MM.1S (cell line): ENCODE results near the gene NOS2.
"Not testable (repeated sequence)": the region's sequence is repeated elsewhere in the genome, so short reads cannot be mapped to it uniquely, and the experiment has no call there.

Experiments used
- DNase-seq: peaks from one replicate; pipeline ENCODE4 v3.0.0-alpha.2; 2015
- H2AFZ ChIP-seq: fragments of 300-600 bp; sonication (generic); 2 replicates; pipeline ENCODE4 v1.6.0; 2016; ENCODE audit warnings: antibody characterized with exemption, low read length
- H3F3A ChIP-seq: fragments of 300-600 bp; sonication (generic); 2 replicates; pipeline ENCODE4 v1.6.1; 2016; ENCODE audit warnings: mild to moderate bottlenecking, antibody characterized with exemption, low read length, moderate library complexity, mixed read lengths; ENCODE audit not compliant: insufficient read depth
- H3K27ac ChIP-seq: fragments of 300-600 bp; sonication (generic); 2 replicates; pipeline ENCODE4 v1.5.1; 2016; ENCODE audit warnings: mild to moderate bottlenecking, low read length
- H3K27me3 ChIP-seq: fragments of 300-600 bp; sonication (generic); replicated peaks from 2 replicates; pipeline ENCODE4 v1.6.0; 2016; ENCODE audit warnings: low read length; ENCODE audit not compliant: insufficient read depth
- H3K36me3 ChIP-seq: fragments of 300-600 bp; sonication (generic); replicated peaks from 2 replicates; pipeline ENCODE4 v1.6.1; 2016; ENCODE audit warnings: mild to moderate bottlenecking, low read length, mixed read lengths; ENCODE audit not compliant: insufficient read depth
- H3K4me1 ChIP-seq: fragments of 300-600 bp; sonication (generic); 2 replicates; pipeline ENCODE4 v1.6.1; 2016; ENCODE audit warnings: low read length, mixed read lengths
- H3K4me2 ChIP-seq: fragments of 300-600 bp; sonication (generic); 2 replicates; pipeline ENCODE4 v1.6.0; 2016; ENCODE audit warnings: low read depth, low read length
- H3K4me3 ChIP-seq: fragments of 300-600 bp; sonication (generic); 2 replicates; pipeline ENCODE4 v1.5.1; 2016; ENCODE audit warnings: low read length, mixed read lengths
- H3K79me2 ChIP-seq: fragments of 300-600 bp; sonication (generic); 2 replicates; pipeline ENCODE4 v1.6.1; 2016; ENCODE audit warnings: mixed run types, low read length, mixed read lengths
- H3K9ac ChIP-seq: fragments of 300-600 bp; sonication (generic); 2 replicates; pipeline ENCODE4 v1.6.1; 2016; ENCODE audit warnings: low read length, mixed read lengths
- H3K9me2 ChIP-seq: fragments of 300-600 bp; sonication (generic); replicated peaks from 2 replicates; pipeline ENCODE4 v1.6.1; 2016; ENCODE audit warnings: mild to moderate bottlenecking, low read length, mixed read lengths; ENCODE audit not compliant: insufficient read depth
- H3K9me3 ChIP-seq: fragments of 300-600 bp; sonication (generic); replicated peaks from 2 replicates; pipeline ENCODE4 v1.6.1; 2016; ENCODE audit warnings: mild to moderate bottlenecking, low read length, mixed read lengths; ENCODE audit not compliant: insufficient read depth
- H4K20me1 ChIP-seq: fragments of 300-600 bp; sonication (generic); 2 replicates; pipeline ENCODE4 v1.6.1; 2016; ENCODE audit warnings: mild to moderate bottlenecking, low read length, moderate library complexity, mixed read lengths; ENCODE audit not compliant: insufficient read depth
- CTCF ChIP-seq: fragments of 300-600 bp; sonication (generic); IDR thresholded peaks from 2 replicates; pipeline ENCODE4 v1.5.1; 2016; ENCODE audit warnings: antibody characterized with exemption, low read length, mixed read lengths
- EZH2 ChIP-seq: fragments of 300-600 bp; sonication (generic); optimal IDR thresholded peaks from 2 replicates; pipeline ENCODE3; 2017; ENCODE audit warnings: low read depth, mild to moderate bottlenecking, antibody characterized with exemption, low read length, mixed read lengths
- EZH2phosphoT487 ChIP-seq: fragments of 300-600 bp; sonication (generic); IDR thresholded peaks from 2 replicates; pipeline ENCODE4 v1.6.1; 2018; ENCODE audit warnings: antibody characterized with exemption, low read length

Gene NOS2

DNA sequence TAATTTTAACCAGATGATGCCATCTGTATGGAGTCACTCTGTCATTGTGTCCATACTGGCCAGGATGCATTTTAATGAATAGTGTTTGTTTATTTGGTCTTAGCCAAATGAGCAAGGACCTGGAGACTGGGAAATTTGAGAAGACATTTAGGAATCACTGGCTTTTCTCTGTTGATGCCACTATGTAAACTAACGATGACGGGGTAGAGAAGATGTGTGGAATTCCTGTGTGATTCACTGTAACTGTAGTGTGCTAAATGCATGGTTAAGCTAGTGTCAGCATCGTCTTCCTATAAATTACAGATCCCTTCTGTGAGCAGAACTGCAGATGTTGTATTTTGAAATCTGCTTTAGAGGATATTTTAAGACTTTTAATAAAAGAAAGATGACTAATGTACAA, 66.6 kb downstream of the NOS2 start:
- Histone ChIP-seq H3K9ac (no peak overlapping the region), H3K4me1 (no peaks in the 10 kb centered on the region), H2AFZ (no peak overlapping the region), H4K20me1 (no peaks in the 10 kb centered on the region), H3K4me2 (no peak overlapping the region), H3K4me3 (no peak overlapping the region), H3K9me3 (no peaks in the 10 kb centered on the region), H3K36me3 (no peaks in the 10 kb centered on the region), H3K9me2 (no peaks in the 10 kb centered on the region), H3F3A (no peaks in the 10 kb centered on the region), H3K79me2 (no peaks in the 10 kb centered on the region), H3K27ac (no peak overlapping the region), H3K27me3 (no peaks in the 10 kb centered on the region)
- no peak for TF ChIP-seq EZH2
- no peak for TF ChIP-seq CTCF
- TF ChIP-seq EZH2phosphoT487, result no peak
- no peak for DNase-seq

DNA sequence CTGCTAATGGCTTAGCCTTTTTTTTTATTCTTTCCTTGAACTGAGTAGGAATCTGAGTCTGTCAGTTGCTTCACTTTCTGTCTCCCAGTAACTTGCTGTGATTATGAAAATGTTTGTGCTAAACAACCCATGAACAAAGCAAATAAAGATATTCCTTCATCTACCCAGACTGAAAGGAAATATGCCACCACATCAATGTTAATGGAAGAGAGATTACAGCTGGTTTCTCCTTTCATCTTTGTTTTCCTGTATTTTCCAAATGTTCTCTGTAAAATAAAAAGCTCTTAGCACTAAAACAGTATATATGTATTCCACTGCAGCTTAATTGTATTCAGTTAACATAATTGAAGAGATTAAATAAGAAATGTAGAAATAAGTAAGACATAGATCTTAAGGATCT, 67.6 kb downstream of the NOS2 start:
- H3K27ac ChIP-seq, H3K36me3 ChIP-seq, H4K20me1 ChIP-seq, H3K9me2 ChIP-seq, H2AFZ ChIP-seq, H3K9ac ChIP-seq, H3K4me1 ChIP-seq, H3K27me3 ChIP-seq, H3K4me3 ChIP-seq, H3K9me3 ChIP-seq, H3K79me2 ChIP-seq, DNase-seq, H3F3A ChIP-seq, H3K4me2 ChIP-seq: not testable (repeated sequence)

DNA sequence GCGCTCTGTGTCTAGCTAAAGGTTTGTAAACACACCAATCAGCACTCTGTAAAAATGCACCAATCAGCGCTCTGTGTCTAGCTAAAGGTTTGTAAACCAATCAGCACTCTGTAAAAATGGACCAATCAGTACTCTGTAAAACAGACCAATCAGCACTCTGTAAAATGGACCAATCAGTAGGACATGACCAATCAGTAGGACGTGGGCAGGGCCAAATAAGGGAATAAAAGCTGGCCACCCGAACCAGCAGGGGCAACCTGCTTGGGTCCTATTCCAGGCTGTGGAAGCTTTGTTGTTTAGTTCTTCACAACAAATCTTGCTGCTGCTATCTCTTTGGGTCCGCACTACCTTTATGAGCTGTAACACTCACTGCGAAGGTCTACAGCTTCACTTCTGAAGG, 74.3 kb downstream of the NOS2 start:
- H3K9me3 ChIP-seq, H3K79me2 ChIP-seq, H3K27ac ChIP-seq, H3K36me3 ChIP-seq, H3F3A ChIP-seq, H3K27me3 ChIP-seq, H3K4me1 ChIP-seq, DNase-seq, H4K20me1 ChIP-seq, H3K4me2 ChIP-seq, H3K9ac ChIP-seq, H3K4me3 ChIP-seq, H3K9me2 ChIP-seq, H2AFZ ChIP-seq: not testable (repeated sequence)

DNA sequence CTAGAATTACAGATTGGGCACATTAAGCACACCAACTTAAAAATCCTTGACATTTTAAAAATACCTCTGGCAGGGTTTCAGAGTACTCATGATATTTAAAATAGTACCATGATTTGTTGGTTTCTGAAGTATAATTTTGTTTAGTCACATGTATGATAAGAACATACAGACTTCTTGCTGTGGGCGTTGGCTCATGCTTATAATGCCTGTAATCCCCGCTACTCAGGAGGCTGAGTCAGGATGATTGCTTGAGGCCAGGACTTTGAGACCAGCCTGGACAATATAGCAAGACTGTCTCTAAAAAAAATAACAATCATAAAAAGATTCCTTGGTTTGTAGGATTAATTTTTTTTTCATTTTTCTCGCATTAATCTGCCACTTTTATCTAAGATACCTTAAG, 78.5 kb downstream of the NOS2 start:
- Histone ChIP-seq H3K4me2 (no peak overlapping the region), H3K27me3 (no peaks in the 10 kb centered on the region), H3K4me1 (no peaks in the 10 kb centered on the region), H3K9ac (no peak overlapping the region), H3K79me2 (no peaks in the 10 kb centered on the region), H3F3A (no peaks in the 10 kb centered on the region), H3K36me3 (no peaks in the 10 kb centered on the region), H3K4me3 (no peak overlapping the region), H3K9me3 (no peaks in the 10 kb centered on the region), H4K20me1 (no peaks in the 10 kb centered on the region), H3K9me2 (no peaks in the 10 kb centered on the region), H3K27ac (no peak overlapping the region), H2AFZ (no peak overlapping the region)
- no peak for DNase-seq
- TF ChIP-seq CTCF, result no peak
- no peak for TF ChIP-seq EZH2phosphoT487
- TF ChIP-seq EZH2, result no peak
